ENCODE results near the gene BTLA.

- TF ChIP-seq CTCF (IDR thresholded peaks at IDR 0.05) (no peak), EP300 (IDR thresholded peaks at IDR 0.05) (no peak), POLR2A (IDR thresholded peaks at IDR 0.05) (no peak), POLR2AphosphoS5 (IDR thresholded peaks at IDR 0.05) (no peak)
Observed at GRCh38 chr3:112437146-112438022, 61.9 kb downstream of the BTLA start.
